Heart left ventricle (tissue), 13 donors: ENCODE data around the gene UBE2D3.

ENCODE experiments used
- POLR2A ChIP-seq, 2 donors: fragments of 450-650 bp; IDR thresholded peaks; one replicate each; pipeline ENCODE4 v1.6.1; 2017; ENCODE audit warnings: antibody characterized with exemption in 2 of 2, mild to moderate bottlenecking in 2 of 2, moderate library complexity in 2 of 2
- TF ChIP-seq, protein P1 (sequence below), 12 donors: fragments of 200-600 bp; sonication (generic) in 4 of 12; IDR thresholded peaks; one replicate each; pipeline versions ENCODE4 v1.5.0 to v1.8.0; 2018 to 2022; ENCODE audit warnings: antibody characterized with exemption in 12 of 12, mild to moderate bottlenecking in 5 of 12
- donor health status: ischemic (EF 13 %, LVEDD 7.1; RV severe dilation, severe dysfunction).
- donor health status: DM: no; HTN: yes; CAD: no.
- donor health status: DM: no; HTN: no; CAD: no.
- donor health status: ischemic (EF 25% LVEDD 6.9; RV normal size, moderate dysfunction).
- donor health status: ischemic (EF 25% LVEDD 5.7; RV mildly dilated, moderate dysfunction).
- donor health status: ischemic (EF 35%, LVEDD 5.7; RV mildly dilated, moderate dysfunction).
- donor health status: nonischemic (EF 11% LVEDD 7.7; RV severe dilation, severe dysfunction).
- donor health status: DM: yes; HTN: yes; CAD: no.
- donor health status: PGD.
- donor health status: ischemic (EF 29% LVEDD 5.4; RV normal size, mild dysfunction).
- donor health status: nonischemic (EF 23%, LVEDD 6.1; RV moderate dilation, normal function).

GRCh38 chr4:102787944-102788343 is 39.4 kb downstream of the UBE2D3 start:
- TF ChIP-seq, protein P1, sequence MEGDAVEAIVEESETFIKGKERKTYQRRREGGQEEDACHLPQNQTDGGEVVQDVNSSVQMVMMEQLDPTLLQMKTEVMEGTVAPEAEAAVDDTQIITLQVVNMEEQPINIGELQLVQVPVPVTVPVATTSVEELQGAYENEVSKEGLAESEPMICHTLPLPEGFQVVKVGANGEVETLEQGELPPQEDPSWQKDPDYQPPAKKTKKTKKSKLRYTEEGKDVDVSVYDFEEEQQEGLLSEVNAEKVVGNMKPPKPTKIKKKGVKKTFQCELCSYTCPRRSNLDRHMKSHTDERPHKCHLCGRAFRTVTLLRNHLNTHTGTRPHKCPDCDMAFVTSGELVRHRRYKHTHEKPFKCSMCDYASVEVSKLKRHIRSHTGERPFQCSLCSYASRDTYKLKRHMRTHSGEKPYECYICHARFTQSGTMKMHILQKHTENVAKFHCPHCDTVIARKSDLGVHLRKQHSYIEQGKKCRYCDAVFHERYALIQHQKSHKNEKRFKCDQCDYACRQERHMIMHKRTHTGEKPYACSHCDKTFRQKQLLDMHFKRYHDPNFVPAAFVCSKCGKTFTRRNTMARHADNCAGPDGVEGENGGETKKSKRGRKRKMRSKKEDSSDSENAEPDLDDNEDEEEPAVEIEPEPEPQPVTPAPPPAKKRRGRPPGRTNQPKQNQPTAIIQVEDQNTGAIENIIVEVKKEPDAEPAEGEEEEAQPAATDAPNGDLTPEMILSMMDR (IDR thresholded peaks at IDR 0.05) = no peak
- no peak for TF ChIP-seq POLR2A (IDR thresholded peaks at IDR 0.05)
